ENCODE results near the gene ATP12A.

DNA sequence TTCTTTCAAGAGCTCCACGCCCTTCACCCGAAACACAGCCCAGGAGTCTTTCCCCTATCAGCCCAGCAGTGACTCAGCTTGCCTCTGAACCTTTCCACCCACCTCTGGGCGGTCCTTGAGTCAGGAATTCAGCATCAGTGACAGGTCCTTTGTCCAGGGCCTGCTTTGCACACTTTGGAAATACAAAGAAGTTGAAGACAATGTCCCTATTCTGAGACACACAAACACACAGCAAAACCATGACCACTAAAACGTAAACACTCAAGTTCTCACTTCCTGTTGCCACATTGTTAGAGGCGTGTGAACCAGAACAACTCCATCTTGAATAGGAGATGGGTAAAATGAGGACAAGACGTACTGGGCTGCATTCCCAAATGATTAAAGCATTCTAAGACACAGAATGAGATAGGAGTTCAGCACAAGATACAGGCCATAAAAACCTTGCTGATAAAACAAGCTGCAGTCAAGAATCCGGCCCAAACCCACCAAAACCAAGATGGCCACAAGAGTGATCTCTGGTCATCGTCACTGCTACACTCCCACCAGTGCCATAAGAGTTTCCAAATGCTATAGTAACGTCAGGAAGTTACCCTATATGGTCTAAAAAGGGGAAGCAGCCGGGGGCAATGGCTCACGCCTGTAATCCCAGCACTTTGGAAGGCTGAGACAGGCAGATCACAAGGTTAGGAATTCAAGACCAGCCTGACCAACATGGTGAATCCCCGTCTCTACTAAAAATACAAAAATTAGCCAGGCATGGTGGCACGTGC lies 49.2 kb upstream of the ATP12A start:
- TF ChIP-seq POLR2AphosphoS5 (IDR thresholded peaks at IDR 0.05; ENCODE audit: borderline replicate concordance, low read depth, low read length): no peak
- TF ChIP-seq FOXP2 (optimal IDR thresholded peaks at IDR 0.05; ENCODE audit: control extremely low read depth, extremely low read length, insufficient read depth): no peak
- TF ChIP-seq EZH2 (IDR thresholded peaks at IDR 0.05): no peak
